Activated CD8-positive, alpha-beta memory T cell treated with anti-CD3 and anti-CD28 coated beads, Interleukin-2, amount 50 U/mL, for 24 hours (primary cell): ENCODE data around the gene CCDC102A.
"Not testable (repeated sequence)": the region's sequence is repeated elsewhere in the genome, so short reads cannot be mapped to it uniquely, and the experiment has no call there.

ENCODE experiments used
- DNase-seq: peaks from one replicate; pipeline ENCODE4 v3.0.0-alpha.2; 2020; ENCODE audit errors: extremely low read depth

The CCDC102A gene

DNA sequence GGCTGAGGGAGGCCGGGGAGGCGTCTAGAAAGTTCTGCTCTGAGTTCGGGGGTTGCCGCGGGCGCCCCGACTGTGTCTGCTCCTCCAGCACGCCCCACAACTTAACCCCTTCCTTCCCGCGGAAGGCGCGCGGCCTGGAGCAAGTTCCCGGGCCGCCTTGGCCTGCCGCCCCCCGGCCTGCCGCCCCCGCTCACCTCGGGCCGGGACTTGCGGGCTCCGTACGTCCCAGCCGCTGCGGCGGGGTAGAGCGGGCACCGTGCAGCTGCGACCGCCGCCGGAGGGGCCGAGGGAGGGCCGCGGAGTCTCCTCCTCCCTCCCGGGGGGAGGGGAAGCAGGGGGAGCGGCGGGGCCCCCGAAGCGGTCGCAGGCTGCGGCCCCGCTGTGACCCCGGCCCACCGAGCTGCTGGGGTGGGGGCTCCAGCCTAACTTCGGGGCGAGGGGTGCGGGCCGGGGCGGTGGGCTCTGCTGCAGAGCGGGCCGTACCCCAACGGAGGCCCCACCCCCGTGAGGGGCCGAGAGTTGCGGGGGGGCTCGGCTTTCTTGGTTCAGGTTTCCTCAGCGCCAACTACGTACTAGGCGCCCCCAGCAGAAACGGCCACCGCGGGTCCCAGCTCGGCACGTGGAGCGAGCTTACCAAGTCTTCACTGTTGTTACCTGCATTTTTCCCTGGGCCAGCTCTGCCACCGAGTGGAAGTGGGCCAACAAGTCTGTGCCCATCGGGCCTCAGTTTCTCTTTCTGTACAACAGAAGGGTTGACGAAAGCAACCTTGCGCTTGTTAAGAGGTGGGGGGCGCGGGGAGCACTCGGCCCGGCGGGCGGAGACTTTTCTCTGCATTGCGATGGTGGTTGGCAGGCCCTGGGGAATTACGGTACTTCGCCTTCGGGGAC is at the start of gene CCDC102A:
CCDC102A (minus strand) TSS at position 266 of the 888 bp plus-strand sequence. CDS start 7,394 bp downstream, outside the sequence.
- no peak for DNase-seq

DNA sequence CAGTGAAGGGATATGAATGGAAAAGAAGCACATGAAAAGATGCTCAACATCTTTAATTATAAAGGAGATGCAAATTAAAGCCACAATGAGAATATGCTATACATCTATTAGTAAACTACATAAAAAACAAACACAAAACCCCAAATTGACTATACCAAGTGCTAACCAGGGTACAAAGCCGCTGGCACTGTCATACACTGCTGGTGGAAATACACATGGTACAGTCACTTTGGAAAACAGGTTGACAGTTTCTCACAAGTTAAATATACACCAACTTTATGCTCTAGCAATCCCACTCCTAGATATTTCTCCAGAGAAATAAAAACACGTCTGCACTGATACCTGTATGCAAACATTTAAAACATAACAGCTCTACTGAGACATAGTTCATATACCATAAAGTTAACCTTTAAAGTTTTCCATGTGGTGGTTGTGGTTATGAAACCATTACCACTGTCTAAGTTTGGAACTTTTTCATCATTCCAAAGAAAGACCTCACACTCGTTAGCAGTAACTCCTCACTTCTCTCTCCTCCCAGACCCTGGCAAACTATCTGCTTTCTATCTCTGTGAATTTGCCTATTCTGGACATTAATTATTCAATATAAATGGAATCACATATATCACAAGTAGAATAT is 48.8 kb upstream of the CCDC102A start:
- DNase-seq = no peak

DNA sequence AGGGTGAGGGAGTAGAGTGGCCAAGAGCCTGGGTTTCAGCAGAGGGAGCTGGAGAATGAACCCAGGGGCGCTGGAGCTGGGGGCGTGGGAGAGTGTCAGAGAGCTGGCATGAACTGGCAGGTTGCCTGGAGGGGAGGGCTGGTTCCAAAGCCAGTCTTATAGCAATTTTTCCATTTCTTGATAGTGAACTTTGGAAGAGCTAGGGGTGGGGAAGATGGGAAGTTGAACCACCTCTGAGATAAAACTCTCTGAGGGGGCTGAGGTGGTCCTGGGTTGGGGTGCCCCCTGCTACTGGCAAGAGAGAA is 42.9 kb upstream of the CCDC102A start:
- DNase-seq = no peak

DNA sequence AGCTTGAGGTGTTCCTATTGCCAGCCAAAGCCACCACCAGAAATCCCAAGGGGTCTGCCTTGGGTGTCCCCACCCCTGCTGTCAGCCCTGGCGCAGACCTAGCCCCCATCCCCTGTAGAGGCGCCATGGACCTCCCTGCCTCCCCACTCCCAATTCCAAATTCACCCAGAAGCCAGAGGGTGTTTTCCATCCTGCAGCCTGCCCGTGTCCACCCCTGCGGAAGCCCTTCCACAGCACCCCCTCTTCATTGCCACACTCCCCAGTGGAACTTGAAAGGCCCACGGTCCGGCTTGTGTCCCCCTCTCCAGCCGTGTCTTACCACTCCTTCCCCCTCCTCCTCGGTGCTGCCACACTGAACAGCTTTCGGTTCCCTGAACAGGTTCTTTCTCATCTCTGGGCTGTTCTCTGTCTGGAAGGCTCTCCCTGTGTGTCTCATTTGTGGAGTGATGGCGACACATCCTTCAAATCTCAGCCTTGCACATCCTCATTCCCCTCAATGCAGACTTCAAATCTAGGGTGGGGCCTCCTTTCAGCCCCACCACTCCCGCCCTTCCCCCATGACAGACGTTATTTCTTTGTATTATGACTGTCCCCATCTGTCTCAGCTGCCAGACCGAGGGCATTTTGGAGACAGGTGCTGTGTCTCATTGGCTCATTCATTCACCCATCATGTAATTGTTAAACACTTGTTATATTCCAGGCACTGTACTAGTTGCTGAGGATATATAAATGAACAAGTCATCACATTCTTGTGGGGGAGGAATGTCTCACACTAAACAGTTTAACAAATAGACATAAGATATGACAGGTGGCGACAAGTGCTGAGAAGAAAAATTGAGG is 42.4 kb upstream of the CCDC102A start:
- no peak for DNase-seq

DNA sequence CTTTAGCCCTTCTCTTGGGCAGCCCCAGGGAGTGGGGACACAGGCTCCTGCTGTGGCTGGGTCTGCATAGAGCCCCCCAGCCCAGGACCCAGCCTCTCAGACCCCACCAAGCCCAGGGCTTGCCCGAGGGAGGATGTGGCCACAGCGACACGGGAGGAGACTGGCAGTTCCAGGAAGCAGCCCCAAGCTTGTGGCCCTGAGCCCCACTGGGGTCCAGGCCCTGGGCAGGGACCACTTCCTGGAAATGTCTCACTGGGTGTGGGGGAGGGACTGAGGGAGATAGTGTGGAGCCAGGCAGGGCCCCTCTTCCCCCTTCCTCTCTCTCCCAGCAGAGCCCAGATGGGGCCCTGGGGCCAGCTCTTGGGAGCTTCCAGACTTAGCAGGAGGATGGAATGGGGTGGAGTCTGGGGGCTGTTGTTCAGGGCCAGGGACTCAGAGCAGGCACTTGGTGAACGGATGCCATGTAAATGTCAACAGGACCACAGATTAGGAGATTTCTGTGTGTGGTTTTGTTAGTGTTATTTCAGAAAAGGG is 41.4 kb upstream of the CCDC102A start:
- DNase-seq = no peak

DNA sequence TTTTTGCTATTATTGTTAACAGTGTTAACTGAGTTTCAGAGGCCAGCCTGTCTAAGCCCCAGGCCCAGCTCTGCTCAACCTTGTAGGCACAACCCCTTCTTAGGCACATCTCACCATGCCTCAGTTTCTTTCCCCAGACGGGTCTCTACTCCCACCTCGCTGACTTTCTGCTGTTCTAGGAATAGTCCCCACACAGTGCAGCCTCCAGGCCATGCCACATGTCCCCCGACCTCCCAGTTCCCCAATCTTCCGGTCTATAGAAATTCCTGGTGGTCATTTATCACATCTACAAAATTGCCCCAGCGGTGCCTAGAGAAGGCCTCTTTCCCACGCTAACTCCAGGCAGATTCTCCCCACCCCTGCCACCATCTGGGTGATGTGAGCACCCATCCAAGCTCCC is 40.8 kb upstream of the CCDC102A start:
- no peak for DNase-seq

DNA sequence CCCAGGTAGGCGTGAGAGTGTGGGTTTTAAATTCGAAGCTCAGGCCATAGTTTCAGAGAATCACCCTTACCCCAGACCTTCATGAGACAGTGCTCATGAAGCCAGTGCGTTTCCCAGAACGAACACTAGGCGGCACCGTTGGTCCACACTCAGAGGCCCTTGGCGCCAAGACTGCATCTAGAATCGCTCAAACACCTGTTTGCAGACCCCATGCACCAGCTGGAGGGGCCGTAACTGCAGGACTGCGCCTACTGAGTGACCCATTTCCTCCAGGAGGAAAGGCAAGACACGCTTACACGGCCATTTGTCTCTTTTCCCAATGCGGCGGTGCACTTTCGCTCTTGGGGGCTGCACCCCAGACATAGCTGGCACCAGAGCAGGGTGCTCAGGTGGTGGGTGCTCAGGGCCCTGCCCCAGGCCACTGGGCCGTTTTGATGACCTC is 40.1 kb upstream of the CCDC102A start:
- DNase-seq = peak; percentile 61

DNA sequence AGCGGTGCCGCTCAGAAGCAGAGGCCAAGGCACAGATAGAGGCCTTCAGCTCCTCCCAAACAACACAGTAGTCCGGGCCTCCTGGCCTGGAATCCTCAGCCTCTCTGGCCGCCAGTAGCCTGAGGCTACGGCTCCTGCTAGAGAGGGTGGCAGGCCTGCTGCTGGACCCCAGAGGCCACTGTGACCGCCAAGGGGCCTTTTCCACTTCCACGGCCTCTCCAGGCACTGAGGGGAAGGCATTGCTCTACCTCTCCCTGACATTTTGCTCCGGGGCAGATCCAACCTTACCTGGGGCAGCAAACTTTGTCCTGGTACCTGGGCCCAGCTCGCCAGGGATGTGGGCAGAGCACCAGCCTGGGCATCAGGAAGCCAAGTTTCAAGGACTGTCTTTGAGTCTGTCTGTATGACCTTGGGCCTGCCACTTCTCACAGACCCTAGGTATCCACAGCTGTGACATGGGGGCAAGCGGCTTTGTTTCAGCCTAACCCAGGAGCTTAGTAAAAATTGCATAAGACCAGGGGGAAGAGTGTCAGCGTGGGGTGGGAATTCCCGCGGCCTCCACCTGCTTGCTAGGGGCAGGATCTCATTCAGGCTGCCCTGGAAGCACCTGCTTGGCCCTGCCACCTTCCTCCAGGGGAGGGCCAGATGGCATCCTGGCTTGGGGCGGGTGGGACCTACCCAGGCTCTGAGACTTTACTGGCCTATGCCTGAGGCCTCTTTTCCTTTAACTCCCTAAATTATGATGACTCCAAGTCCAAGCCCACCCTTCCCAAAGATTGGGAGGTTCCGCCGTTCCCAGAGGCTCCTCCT is 39.3 kb upstream of the CCDC102A start:
- no peak for DNase-seq

DNA sequence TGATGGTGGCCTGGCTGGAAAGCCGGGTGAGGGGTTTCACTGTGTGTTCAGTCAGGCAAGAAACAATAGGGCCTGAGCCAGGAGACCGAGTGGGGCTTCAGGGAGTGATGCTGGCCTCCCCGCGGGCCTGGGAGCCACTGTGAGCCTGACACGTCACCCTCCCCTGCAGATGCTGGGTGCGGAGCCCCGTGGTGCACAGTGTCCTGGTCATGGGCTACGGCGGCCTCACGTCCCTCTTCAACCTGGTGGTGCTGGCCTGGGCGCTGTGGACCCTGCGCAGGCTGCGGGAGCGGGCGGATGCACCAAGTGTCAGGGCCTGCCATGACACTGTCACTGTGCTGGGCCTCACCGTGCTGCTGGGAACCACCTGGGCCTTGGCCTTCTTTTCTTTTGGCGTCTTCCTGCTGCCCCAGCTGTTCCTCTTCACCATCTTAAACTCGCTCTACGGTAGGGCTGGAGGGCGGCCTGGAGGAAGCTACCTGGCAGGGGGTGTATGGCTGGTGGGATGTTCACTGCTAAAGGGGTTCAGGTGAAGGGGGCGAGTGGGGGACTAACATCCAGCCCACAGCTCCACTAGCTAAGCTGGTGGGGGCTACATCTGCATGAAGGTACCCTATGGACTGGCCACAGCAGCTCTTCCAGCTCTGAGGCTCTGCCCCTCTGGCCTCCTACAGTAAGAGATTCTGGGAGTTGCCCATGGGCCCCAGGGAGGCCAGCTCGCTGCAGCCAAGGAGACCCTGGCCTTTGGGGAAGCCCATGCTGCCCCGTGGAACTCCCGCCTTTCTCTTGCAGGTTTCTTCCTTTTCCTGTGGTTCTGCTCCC is 38.5 kb upstream of the CCDC102A start:
- no peak for DNase-seq

DNA sequence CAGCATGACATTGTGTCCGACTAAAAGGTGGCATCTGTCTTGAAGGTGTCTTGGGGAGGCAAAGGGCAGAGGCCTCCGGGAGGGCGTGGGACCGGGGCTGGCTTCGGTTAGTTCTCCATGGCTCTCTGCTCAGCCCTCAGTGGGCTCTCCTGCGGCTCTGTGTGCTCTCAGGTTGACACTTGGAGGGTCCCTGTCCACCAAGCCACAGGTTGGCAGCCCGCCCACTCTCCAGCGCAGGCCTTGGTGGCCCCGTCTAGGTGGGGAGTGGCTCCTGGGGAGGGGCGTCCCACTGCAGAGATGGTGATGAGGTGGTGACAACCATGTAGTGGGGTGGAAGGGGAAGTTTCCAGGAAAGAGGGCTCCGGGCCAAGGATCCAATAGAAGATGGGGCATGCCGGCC is 37.7 kb upstream of the CCDC102A start:
- DNase-seq = no peak

DNA sequence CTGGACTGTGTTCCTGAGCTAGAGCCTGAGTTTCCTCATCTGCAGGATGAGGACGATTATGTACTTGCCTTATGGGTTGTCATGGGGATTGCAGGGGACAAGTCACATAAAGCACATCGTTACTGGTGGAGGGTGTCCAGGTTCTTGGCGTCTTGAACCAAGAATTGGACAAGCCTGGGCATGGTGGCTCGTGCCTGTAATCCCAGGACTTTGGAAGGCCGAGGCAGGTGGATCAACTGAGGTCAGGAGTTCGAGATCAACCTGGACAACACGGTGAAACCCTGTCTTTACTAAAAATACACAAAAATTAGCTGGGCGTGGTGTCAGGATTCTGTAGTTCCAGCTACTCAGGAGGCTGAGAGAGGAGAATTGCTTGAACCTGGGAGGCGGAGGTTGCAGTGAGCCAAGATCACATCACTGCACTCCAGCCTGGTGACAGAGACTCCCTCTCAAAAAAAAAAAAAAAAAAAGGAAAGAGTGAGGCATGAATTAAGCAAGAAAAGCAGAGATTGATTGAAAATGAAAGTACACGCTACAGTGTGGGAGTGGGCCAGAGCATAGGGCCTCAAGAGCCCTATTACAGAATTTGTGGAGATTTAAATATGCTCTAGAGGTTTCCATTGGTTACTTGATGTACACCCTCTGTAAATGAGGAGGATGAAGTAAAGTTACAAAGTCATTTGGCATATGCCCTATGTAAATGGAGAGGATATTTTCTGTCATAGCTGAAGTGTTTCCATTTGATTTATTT is 36.8 kb upstream of the CCDC102A start:
- DNase-seq = no peak

DNA sequence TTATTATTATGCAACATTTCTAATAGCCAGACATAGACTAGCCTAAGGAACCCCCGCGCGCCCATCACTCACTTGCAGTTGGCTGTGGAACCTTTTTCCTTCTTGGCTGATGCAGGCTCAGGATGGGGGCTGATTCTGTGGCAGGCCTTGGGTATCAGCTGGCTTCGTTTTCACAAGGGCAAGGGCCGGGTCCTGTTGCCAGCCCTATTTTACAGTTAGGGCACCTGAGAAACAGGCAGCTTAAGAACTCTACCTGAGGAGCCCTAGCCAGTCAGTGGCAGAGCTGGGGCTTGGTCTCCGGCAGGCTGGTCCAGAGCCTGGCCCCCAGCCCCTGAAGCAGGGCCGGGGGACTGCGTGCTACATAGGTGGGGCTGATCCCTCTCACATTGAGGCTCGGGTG is 34.7 kb upstream of the CCDC102A start:
- DNase-seq = no peak

DNA sequence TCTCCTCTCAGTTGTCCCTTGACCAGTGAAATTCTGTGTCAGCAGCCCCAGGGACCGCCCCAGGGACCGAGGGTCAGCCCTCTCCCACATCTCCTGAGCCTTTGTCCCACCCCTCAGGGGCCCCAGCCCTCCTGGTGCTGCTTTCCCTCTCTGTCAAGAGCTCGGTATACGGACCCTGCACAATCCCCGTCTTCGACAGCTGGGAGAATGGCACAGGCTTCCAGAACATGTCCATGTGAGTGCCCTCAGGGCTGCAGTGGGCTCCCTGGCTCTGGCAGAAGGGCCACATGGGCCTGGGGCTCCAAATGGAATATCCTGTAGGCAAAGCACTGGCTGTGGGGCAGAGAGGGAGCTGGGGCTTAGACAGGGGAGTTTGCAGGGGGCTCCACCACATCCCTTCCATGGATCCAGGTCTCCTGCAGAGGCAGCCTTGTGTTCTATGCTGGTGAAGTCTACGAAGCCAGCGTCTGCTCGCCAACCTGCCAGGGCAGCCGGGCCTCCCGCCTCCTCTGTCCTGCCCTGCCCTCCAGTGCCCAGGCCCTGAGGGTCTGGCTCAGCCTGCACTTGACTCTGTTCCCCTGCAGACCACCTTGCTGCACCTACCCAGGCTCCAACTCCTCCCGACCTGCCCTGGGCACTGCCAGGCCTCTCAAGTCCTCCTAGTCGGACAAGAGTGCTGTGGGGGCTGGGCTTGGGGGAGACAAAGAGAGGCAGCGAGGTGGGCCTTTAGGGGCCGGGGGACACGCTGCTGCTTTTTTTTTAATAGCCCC is 34.1 kb upstream of the CCDC102A start:
- no peak for DNase-seq

DNA sequence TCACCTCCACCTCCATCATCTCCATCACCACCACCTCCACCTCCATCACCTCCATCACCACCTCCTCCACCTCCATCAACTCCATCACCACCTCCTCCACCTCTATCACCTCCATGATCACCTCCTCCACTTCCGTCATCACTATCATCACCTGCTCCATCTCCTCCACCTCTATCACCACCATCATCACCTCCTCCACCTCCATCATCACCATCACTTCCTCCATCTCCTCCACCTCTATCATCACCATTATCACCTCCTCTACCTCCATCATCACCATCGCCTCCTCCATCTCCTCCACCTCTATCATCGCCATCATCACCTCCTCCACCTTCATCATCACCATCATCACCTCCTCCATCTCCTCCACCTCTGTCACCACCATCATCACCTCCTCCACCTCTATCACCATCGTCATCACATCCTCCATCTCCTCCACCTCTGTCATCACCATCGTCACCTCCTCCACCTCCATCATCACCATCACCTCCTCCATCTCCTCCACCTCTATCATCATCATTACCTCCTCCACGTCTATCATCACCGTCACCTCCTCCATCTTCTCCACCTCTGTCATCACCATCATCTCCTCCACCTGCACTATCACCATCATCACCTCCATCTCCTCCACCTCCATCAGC is 33.1 kb upstream of the CCDC102A start:
- no peak for DNase-seq

DNA sequence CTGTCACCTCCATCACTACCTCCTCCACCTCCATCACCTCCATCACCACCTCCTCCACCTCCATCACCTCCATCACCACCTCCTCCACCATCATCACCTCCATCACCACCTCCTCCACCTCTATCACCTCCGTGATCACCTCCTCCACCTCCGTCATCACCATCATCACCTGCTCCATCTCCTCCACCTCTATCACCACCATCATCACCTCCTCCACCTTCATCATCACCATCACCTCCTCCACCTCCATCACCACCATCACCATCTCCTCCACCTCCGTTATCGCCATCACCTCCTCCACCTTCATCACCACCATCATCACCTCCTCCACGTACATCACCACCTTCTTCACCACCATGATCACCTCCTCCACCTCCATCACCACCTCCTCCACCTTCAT is 32.4 kb upstream of the CCDC102A start:
- DNase-seq = not testable (repeated sequence)

DNA sequence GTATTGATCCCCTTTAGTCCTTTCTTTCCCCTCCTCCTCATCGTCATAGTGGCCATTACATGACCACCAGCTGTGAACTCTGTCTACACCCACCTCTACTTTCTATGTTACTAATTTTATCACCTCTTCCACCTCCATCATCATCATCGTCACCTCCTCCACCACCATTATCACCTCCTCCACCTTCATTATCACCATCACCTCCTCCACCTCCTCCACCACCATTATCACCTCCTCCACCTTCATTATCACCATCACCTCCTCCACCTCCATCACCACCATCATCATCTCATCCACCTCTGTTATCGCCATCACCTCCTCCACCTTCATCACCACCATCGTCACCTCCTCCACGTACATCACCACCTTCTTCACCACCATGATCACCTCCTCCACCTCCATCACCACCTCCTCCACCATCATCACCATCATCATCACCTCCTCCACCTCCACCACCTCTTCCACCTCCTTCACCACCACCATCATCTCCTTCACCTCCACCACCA is 31.9 kb upstream of the CCDC102A start:
- no peak for DNase-seq

DNA sequence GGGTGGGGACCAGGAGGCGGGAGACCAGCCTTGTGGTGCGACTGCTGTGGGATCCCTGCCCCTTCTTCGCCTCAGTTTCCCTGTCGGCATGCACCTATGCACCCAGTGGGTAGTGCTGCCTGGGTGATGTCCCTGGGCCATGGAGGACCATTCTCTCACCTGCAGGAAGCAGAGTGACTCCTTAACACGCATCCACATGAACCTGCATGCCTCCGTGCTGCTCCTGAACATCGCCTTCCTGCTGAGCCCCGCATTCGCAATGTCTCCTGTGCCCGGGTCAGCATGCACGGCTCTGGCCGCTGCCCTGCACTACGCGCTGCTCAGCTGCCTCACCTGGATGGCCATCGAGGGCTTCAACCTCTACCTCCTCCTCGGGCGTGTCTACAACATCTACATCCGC is 31.3 kb upstream of the CCDC102A start:
- DNase-seq = no peak

DNA sequence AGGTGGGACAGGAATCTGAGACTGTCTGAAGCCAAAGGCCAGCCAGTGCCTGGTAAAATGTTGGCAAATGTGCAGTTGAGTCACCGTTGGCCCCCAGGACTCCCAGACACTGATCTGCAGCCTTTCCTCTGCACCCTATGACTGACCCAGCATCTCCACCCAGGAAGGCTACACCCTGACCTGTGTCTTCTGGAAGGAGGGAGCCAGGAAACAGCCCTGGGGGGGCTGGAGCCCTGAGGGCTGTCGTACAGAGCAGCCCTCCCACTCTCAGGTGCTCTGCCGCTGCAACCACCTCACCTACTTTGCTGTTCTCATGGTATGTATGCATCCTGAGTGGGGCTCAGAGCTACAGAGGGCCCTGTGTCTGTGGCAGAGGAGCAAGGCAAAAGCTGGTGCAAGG is 30.1 kb upstream of the CCDC102A start:
- DNase-seq = no peak
